Myocyte (in vitro differentiated cells): Measurements from ENCODE around the gene BTBD17. TPM values are rescaled to one million over a fixed set of nuclear protein-coding genes. Genes with fewer than 3 reads are reported as not detected.

Experiments used
- DNase-seq: peaks from one replicate; pipeline ENCODE4 v3.0.0-alpha.2; 2012; ENCODE audit warnings: low read depth
- total RNA-seq: library from RNA; depleted of rRNA; stranded (reverse); fragments of >200 nt; gene quantifications from 2 replicates; pipeline ENCODE4 v1.2.3, GENCODE V29; 2014

The BTBD17 gene
- total RNA-seq, 1 donor from 2014 or later = not detected

DNA sequence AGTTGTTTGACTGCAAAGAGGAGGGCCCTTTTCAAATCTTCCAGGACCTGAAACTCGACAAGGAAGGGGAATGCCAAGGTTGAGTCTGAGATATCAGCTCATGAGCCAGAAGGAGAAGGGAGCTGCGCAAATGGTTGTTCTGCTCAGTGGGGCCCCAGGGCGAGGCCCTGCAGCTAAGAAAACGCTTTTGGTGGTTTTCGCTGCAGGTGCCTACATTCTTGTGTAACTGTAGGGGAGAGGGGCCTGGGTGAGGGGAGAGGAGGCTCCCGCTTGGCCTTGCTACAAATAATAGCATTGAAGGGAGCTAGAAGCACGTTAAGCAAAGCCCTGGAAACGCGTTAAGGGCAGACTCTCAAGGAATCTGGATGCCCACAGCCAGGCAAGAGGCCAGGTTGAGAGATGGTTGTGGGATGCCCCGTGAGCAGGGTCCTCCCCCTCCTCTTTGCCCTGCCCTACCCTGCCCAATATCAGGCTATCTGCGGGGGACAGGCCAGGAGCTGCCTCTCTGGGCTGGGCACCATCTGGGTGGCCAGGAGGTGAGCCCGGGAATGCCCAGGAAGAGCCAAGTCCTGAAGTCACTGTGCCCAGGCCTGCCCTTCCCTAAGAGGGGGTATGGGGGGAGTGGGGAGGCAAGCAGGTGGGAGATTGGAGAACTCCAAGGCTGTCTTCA lies 27.6 kb upstream of the BTBD17 start:
- DNase-seq = no peak

GRCh38 chr17:74387365-74388218 lies 25.9 kb upstream of the BTBD17 start:
- no peak for DNase-seq

GRCh38 chr17:74386386-74386785 lies 24.7 kb upstream of the BTBD17 start:
- DNase-seq = peak; percentile 9

DNA sequence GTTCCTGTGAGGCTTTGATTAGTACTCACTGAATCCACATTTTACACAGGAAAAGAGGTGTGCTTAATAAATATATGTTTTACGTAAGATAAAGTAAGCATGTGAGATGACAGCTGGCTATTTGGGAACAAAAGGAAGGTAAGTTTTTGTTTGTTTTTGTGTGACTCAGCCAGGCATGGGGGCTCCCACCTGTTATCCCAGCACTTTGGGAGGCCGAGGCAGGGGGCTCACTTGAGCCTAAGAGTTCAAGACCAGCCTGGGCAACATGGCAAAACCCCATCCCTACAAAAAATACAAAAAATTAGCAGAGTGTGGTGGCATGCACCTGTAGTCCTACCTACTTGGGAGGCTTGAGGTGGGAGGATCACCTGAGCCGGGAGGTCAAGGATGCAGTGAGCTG lies 23.5 kb upstream of the BTBD17 start:
- no peak for DNase-seq

DNA sequence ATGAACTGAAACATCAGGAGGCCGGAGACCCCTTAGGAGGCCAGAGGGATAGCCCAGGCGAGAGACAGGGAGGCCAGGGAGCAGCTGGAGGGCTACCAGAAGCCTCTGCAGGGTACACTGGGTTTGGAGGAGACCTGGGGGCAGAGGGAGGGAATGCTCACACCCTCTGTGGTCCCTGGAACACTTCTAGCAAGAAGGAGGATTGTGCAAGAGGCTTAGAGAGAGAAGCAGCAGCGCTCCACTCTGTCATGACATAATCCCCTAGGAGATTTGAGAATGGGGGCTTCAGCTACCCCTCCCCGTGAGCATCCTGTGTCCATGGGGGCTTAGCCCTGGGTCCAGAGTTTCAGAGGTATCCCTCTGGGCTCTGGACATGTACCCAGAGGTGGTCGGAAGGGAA lies 21.5 kb upstream of the BTBD17 start:
- DNase-seq = no peak

DNA sequence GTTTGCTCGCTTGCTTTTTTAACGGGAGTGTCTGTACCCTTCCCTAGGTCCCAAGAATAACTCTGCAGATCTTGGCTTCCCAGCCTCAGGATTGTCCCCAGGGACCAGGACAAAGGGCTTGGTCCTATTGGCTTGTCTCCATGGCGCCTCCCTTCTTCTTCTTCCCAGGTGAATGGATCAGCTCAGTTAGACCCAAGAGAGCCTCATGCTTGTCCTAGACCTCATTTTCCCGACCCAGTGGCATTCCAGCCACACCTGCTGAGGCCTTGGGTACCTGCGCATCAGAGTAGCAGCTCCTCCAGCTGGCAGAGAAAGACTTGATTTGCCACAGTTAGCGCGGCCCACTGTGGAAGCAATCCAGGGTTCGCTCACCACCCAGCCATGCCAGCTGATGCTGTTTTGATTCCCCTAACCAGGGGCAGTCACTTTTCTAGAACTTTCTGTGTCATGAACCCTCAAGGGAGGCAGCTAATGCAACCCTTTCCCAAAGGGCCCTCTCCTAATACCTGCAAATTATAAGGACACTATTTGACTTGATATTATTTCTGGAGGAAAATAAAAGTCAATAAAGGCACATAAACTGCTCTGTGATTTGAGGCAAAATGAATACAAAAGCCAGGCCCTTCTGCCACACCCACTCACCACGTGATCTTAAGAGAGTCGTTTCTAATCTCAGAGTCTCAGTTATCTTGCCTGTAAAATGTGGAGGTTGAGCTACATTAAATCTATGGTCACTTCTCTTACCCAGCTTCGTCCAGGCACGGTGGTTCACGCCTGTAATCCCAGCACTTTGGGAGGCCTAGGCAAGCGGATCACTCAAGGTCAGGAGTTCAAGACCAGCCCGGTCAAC lies 19.5 kb upstream of the BTBD17 start:
- DNase-seq = no peak

GRCh38 chr17:74380086-74380958 lies 18.7 kb upstream of the BTBD17 start:
- DNase-seq = no peak

- DNase-seq = peak; percentile 6
These were observed 17.9 kb upstream of the BTBD17 start for GRCh38 chr17:74379495-74380085.

- DNase-seq = no peak
These were observed 13.2 kb upstream of the BTBD17 start for GRCh38 chr17:74374858-74375257.

- DNase-seq = no peak
These were observed 12.4 kb upstream of the BTBD17 start for GRCh38 chr17:74373838-74374606.

DNA sequence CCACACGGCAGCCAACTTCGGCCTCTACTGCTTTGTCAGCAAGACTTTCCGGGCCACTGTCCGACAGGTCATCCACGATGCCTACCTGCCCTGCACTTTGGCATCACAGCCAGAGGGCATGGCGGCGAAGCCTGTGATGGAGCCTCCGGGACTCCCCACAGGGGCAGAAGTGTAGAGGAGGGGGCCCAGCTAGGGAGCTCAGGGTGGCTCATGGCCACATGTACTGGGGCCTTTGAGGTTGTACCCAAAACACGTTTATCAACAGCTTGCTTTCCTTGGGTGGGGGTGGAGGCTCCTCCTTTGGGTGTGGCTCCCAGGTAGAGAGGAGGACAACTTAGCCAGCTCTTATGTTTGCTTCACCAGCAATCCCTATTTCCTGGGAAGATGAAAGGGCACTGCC lies 10.8 kb upstream of the BTBD17 start:
- DNase-seq = no peak

DNA sequence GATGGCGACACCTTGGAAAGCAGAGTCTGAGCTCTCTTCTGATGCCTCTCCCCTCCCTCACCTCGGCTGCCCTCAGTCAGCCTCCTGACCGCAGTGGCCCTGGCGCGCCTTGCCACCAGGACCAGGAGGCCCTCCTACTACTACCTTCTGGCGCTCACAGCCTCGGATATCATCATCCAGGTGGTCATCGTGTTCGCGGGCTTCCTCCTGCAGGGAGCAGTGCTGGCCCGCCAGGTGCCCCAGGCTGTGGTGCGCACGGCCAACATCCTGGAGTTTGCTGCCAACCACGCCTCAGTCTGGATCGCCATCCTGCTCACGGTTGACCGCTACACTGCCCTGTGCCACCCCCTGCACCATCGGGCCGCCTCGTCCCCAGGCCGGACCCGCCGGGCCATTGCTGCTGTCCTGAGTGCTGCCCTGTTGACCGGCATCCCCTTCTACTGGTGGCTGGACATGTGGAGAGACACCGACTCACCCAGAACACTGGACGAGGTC lies 10.0 kb upstream of the BTBD17 start:
- DNase-seq = no peak

- DNase-seq = no peak
These were observed 8.2 kb upstream of the BTBD17 start for GRCh38 chr17:74369665-74370490.

- no peak for DNase-seq
These were observed 7.6 kb upstream of the BTBD17 start for GRCh38 chr17:74369221-74369620.

- peak; percentile 4 for DNase-seq
These were observed 6.8 kb upstream of the BTBD17 start for GRCh38 chr17:74368341-74369081.

GRCh38 chr17:74367206-74367605 lies 5.5 kb upstream of the BTBD17 start, which contains the start of gene GPR142:
TSS of gene GPR142 (plus strand) at chr17:74367506. CDS start at chr17:74369541, 2,035 bp downstream.
- DNase-seq = no peak

DNA sequence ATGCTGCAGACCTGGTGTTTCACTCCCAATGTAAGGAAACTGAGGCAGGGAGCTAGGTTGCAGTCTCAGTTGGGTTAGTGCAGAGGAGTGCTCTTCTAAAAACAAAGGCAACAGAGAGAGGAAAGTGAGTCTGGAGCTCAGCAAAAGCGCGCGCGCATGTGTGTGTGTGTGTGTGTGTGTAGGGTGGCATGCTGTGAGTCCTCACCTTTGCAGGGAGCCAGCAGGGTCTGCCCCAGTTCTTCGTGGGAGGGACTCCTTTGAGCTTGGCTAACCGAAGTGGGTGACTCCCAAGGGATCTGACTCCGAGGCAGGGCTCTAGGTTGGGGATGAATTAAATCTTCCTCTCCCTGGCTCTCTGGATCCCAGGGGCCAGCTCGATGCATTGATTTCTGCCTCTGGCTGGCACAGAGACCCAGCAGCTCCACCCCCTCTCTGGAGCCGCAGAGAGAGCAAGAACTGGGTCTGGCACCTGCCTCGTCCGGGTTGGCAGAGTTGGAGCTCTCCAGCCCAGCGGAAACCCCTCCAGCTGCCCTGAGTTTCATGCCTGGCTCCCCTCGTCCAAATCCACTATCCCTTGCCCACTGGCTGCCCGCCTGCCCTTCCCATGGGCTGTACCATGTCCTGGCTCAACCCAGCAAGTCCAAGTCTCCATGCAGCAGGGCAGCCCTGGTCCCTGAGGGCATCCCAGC lies 1.3 kb upstream of the BTBD17 start:
- no peak for DNase-seq
